ENCODE data around the gene PRPF40B.

DNA sequence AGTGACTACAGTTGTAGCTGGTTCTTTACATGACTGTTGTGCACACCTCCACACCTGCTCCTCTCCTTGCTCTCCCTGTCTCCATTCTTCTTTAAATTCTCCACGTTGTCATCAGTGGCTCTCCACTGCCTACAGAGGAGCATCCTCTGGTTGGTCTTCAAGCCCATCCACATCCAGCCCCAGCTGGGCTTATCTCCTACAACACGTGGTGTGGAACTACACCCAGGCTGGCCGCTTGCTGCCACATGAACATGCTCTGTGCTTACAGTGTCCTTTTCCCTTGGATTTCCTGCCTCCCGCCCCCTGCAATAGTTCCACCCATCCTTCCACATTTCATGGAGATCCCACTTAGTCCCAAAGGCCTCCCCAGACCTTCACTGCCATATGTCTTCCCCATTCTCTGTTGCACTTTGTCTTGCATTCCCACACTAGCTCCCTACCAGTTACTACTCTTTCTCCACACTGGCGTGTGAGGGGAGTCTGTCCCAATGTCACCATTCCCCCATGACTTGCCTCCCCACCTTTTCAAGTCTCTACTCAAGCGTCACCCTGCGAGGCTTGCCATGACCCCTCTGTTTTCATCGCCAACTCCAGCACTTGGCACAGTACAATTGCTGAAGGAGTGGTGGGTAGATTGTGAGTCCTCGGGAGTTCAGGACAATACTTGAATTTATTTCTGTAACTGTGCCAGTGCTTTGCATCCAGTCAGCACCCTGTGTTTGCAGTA lies 45.6 kb upstream of the PRPF40B start:
- TF ChIP-seq, protein P1, sequence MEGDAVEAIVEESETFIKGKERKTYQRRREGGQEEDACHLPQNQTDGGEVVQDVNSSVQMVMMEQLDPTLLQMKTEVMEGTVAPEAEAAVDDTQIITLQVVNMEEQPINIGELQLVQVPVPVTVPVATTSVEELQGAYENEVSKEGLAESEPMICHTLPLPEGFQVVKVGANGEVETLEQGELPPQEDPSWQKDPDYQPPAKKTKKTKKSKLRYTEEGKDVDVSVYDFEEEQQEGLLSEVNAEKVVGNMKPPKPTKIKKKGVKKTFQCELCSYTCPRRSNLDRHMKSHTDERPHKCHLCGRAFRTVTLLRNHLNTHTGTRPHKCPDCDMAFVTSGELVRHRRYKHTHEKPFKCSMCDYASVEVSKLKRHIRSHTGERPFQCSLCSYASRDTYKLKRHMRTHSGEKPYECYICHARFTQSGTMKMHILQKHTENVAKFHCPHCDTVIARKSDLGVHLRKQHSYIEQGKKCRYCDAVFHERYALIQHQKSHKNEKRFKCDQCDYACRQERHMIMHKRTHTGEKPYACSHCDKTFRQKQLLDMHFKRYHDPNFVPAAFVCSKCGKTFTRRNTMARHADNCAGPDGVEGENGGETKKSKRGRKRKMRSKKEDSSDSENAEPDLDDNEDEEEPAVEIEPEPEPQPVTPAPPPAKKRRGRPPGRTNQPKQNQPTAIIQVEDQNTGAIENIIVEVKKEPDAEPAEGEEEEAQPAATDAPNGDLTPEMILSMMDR (IDR thresholded peaks at IDR 0.05): no peak
- no peak for TF ChIP-seq POLR2A (IDR thresholded peaks at IDR 0.05)

All from right lobe of liver (tissue), 4 donors.